Tibial nerve (tissue), 4 donors: ENCODE data around the gene PROKR2.

Experiments used
- CTCF ChIP-seq, 5 experiments: fragments of 200-600 bp in 3 of 5; fragments of 450-650 bp in 2 of 5; sonication (generic) in 3 of 5; IDR thresholded peaks; one replicate each; pipeline ENCODE4 v1.5.1; 2016 to 2019; ENCODE audit warnings: antibody characterized with exemption in 5 of 5, mild to moderate bottlenecking in 3 of 5, moderate library complexity in 2 of 5
- EP300 ChIP-seq, 2 donors: sonication (generic); formaldehyde crosslinking; IDR thresholded peaks; one replicate each; pipeline ENCODE4 v1.6.1; 2017; ENCODE audit warnings: antibody characterized with exemption in 2 of 2, mild to moderate bottlenecking in 1 of 2
- POLR2A ChIP-seq, 2 donors: fragments of 450-650 bp; IDR thresholded peaks; one replicate each; pipeline ENCODE4 v1.6.1; 2017; ENCODE audit warnings: antibody characterized with exemption in 2 of 2, mild to moderate bottlenecking in 2 of 2, moderate library complexity in 2 of 2

- TF ChIP-seq CTCF (IDR thresholded peaks at IDR 0.05) (no peak), POLR2A (IDR thresholded peaks at IDR 0.05) (no peak), EP300 (IDR thresholded peaks at IDR 0.05) (no peak)
Measured at GRCh38 chr20:5364997-5365597, 48.3 kb upstream of the PROKR2 start.
